ENCODE data around the gene MBIP.

GRCh38 chr14:36300337-36300736 is 20.1 kb downstream of the MBIP start:
- TF ChIP-seq POLR2A (IDR thresholded peaks at IDR 0.05; ENCODE audit: low read length) (no peak), GATA1 (IDR thresholded peaks at IDR 0.05; ENCODE audit: low read depth, low read length) (no peak)

Measured in erythroblast (primary cell).